M059J (cell line): Measurements from ENCODE around the gene KRTAP6-3. TPM values are rescaled to one million over a fixed set of nuclear protein-coding genes. Genes with fewer than 3 reads are reported as not detected.

Source experiments
- DNase-seq: peaks from one replicate; pipeline ENCODE4 v3.0.0-alpha.2; 2012; ENCODE audit warnings: low read depth
- total RNA-seq: library from RNA; depleted of rRNA; stranded (reverse); fragments of >200 nt; shearing (Covaris generic); gene quantifications from 2 replicates; pipeline ENCODE4 v1.2.3, GENCODE V29; 2014; rRNA removed

The KRTAP6-3 gene, protein sequence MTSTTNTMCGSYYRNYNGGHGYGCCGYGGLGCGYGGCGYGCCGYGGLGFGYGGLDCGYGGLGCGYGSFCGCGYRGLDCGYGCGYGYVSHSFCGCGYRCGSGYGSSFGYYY
- not detected in 2 replicates for total RNA-seq

DNA sequence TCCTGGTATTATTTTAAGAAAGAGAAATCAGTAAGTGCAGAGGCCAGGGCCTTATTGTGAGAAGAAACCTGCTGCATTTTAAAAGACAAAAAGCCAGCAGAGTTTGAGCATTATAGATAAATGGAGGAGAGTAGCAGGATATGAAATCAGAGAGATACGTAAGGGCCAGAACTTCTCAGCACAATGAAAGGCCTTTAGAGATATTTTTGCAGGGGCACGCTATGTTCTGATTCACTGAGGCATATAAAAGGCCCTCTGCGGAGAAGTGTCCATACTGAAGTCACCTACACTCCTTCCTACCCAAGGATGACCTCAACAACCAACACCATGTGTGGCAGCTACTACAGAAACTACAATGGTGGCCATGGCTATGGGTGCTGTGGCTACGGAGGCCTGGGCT, at the start of gene KRTAP6-3:
KRTAP6-3 (plus strand) TSS at position 301 of the 400 bp plus-strand sequence; CDS start at position 307, 6 bp downstream.
- no peak for DNase-seq

DNA sequence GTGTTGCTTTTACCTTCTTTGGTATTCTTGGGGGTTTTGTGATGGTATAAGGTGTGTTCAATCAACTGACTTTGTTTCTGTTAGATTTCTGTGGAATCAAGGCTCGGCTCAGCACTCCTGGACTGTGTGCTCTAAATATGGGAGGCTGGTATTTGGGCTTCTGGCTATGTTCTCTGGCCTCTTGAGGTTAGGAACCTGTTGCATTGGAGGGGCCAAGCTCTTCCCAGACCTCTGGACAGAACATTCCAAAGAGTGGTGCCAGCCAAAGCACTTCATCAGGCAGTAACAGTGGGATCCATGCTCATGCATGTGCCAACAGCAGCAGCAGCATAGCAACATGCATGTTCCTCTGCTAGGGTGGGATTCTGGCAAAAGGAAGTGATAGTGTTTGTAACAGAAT, 39.5 kb upstream of the KRTAP6-3 start:
- DNase-seq, result no peak

DNA sequence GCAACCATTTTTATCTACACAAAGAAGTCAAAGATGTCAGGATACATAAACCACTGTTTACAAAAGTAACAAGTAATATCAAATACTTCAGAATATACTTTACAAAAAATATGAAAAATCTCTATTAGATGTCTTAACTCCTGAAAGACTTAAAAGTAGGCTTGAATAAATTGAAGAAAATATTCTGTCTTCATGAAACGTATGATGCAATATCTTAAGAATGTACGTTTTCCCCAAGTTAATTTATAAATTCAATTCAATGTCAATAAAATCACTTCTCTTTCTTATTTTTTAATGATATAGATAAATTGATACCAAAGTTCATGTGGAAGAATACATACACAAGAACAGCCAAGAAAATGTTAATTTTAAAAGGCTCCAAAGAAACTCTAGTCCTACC, 37.1 kb upstream of the KRTAP6-3 start:
- no peak for DNase-seq

DNA sequence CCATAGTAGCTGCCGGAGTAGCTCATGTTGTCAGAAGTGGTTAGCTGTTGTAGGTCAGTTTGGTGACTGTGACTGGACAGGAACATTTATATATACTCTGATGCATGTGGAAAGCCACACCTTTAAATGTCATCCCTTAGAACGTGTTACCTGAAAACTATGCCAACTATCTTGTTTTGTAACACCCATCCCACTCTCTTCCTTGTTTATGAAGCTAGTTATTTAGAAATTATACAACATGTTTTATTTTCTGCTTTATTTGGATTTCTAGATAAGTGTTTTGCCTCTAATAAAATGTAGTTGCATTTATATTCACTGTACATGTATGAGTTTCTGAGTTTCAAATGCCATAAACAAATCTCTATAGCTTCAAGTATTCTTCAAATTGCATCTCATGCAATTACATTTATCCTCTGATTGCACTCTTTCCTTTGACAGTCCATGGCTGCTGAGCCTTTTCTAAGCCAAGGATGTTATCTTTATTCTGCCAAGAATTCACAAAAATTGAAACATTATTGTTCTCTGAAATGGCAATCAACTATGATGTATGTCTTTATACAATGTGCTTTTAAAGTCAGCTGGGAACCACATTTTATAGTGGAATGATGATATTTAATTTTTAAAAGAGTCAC, 30.9 kb upstream of the KRTAP6-3 start, which contains the start of gene KRTAP19-7:
KRTAP19-7 (minus strand) TSS at position 51 of the 632 bp plus-strand sequence; CDS start at position 26, 25 bp downstream.
- DNase-seq, result no peak

DNA sequence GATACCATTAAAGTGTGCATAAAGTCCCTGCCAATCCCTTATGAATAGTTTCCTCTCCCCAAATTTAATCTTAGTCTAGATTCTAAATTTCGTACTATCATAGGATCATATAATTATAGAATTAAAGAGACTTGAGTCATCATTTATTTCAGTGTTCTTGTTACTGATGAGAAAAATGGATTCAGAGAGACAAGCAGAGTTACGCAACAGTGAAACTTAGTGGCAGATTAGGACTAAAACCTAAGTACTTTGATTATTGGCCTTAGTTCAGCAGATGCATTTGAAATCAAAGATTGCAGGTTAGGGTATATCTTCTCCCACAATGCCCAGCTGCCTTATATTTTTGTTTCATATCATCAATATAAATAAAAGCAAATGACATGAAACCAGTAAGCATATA, 30.3 kb upstream of the KRTAP6-3 start:
- no peak for DNase-seq

DNA sequence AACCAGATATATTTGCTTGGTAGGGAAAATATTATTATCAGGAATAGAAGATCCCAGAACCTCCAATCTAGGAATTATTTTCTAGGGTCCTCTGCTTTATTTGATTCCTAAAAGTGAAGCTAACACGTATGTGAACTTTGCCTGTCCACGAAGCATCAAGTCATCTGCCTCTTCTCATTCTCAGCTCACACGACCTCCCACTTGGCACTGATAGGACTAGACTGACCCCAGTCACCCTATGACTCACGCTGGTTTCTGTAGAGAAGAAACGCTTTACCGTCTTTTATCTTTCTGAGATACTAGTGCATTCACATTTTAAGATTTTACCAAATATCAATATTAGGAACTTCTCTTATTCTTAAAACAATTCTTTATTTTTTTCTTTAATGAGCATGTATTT, 29.2 kb upstream of the KRTAP6-3 start:
- DNase-seq, result no peak

DNA sequence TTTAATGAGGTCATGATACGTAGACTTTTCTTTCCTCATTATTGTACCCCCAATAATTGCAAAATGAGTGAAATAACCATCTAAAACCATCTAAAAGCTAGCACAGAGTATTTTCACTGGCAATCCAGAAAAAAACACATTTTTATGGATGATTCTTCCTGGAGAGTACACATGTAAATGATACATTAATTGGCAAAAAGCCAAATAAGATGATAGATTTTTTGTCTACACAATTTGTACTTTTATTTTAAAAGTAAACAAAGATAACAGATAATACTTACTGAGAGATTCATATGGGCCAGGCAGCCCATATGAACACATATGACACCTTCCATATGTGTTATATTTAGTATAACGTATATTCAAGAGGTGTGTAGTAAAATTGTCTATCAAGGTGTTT, 28.6 kb upstream of the KRTAP6-3 start:
- no peak for DNase-seq

DNA sequence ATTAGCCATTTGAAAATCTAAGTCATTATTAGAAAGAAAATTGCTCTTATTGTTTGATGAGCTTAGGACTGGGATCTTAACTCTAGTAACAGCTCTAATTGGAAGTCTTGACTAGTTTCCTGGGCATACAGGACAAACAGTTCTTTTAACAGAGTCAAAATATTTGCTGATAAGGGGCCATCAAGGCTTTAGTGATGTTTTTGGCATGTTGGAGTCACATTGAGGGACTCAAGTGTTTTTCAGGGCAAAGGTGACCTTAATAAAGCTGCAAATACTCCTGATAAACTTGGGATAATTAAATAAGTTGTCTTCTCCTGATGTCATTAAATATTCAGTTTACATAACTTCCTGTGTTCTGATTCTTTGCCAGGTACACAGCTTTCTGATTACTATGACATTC, 24.6 kb upstream of the KRTAP6-3 start:
- no peak for DNase-seq

DNA sequence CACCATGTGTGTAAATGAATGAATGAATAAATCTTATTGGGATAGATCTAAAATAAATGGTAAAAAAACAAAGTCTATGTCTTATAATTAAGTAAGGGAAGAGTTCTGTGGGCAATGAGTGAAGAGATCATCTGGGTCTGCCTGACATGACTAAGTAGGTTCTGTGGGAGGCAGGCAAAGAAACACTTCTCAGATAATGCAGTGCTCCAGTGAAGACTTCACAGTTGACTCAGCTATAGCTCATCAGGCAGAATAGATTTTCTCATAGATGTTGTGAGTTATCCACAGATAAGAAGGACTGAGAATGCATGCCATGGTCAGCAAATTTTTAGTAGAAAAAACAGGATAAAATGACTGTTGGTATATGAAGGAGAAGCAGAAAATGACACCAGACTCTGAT, 14.5 kb upstream of the KRTAP6-3 start:
- DNase-seq, result no peak

DNA sequence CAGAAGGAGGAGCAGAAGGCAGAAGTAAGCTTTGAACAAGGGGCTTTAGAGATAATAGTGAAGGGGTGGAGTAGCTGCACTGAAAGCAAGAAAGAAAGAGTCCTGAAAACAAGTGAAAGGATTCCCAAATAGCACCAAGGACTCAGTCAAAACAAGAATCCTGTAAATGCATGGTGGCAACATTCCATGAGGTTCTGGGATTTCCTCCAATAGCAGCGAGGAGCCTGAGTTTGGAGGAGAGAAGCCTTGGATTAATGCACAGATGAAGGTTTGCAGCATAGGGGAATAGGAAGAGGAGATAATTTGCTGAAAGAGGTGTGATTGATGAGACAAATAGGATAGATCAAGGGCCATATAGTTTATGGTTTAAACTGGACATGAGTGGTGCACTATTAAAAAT, 12.9 kb upstream of the KRTAP6-3 start:
- no peak for DNase-seq

DNA sequence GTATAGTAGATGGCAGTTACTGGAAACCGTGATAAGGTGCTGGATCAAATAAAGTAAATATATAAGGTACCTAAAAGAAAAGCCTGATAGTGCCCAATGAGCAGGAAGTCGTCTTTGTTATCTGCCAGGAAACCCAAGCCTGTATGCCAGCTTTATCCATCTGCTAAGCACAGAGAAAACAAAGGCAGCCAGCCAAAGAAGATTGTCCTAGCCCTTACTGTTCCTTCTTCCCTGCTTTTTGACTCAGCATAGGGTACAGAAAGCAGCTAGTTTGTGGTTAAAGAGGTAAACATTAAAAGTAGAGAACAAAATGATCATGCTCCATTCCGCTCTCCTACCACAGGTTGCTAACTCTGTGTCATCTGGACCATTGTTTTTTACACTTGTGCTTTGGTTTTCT, 12.1 kb upstream of the KRTAP6-3 start:
- no peak for DNase-seq

DNA sequence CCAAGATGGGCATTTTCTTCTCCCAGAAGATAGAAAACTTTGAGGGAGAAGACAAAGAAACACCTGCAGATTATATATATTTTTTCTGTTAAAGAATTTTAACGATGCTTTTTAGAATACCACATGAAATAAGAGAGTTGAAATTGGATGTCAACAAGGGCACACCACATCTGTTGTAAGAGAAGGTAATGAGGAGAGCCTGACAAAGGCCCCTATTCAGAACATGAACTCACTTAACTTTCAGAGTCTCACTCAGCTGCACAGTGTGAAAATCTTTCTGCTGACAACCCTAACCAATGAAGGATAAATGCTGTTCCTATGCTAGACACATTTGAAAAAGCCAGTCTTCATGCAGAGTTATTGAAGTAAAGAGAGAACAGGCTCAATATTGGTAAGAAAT, 9.4 kb upstream of the KRTAP6-3 start:
- DNase-seq, result no peak

DNA sequence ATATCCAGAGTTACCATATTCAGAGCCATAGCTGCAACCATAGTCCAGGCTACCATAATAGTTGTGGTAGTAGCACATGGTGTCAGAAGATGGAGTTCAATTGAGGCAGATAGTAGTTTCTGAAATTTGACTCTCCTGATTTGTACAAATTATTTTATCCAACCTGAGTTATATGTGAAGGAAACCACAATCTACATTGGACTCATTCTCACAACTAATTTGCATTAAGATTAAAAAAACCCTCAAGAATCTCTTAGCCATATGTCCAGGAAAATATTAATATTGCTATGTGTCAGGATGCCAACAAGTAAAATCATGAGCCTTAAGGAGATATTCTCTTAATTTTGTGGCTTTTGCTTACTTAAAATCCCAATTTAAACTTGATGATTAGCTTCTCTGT, 1.9 kb upstream of the KRTAP6-3 start, which contains the start of gene KRTAP22-2:
KRTAP22-2 (minus strand) TSS at position 101 of the 400 bp plus-strand sequence.
- no peak for DNase-seq

DNA sequence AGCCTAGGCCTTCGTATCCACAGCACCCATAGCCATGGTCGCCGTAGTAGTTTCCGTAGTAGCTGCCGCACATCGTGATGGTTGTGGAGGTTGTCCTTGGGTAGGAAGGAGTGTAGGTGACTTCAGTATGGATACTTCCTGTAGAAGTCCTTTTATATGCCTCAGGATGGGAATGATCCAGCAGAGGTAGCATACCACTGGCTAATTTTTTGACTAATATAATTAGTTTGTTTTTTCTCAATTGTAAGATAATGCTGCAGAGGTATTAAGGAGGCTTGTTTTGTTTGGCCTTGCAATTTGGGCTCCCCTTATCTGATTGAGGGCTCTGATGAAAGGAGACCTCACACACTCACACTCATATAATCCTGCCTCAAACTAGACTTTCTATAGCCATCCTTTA, 6.6 kb downstream of the KRTAP6-3 start, which contains the start of gene KRTAP6-2:
KRTAP6-2 (minus strand) TSS at position 101 of the 400 bp plus-strand sequence; CDS start at position 73, 28 bp downstream.
- no peak for DNase-seq

DNA sequence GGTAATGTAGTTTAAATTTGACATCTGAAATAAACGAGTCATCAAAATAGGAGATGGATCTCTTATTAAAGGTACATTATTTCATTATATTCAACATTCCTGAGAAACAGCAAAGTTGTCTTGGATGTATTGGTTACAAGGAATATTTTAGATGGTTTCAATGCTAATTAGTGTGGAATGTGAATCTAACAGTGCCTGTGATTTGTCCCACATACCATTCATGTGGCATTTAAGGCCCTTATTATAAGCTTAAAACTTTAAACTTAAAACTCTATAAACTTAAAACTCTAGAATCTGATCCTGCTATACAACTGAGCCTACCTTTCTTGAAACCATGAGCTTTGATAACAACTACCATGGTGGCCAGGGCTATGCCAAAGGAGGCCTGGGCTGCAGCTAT, 8.5 kb downstream of the KRTAP6-3 start, which contains the start of gene KRTAP22-1:
KRTAP22-1 (plus strand) TSS at position 301 of the 400 bp plus-strand sequence.
- no peak for DNase-seq

DNA sequence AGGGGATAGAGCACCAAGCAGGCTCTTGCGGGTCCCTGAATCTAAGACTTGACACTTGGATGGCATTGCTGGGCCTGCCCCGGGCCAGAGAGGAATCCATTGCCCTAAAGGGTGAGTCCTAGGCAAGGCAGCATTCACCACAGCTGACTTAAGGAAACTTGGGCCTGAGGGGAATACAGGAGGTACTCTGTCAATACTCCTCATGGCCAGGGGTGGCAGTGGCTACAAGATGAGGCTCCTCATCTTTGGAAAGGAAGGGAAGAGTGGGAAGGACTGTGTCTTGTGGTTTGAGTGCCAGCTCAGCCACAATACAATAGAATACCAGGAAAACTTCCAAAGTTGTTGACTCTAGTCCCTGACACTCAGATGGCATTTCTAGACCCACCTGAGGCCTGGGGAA, 13.7 kb downstream of the KRTAP6-3 start:
- no peak for DNase-seq

DNA sequence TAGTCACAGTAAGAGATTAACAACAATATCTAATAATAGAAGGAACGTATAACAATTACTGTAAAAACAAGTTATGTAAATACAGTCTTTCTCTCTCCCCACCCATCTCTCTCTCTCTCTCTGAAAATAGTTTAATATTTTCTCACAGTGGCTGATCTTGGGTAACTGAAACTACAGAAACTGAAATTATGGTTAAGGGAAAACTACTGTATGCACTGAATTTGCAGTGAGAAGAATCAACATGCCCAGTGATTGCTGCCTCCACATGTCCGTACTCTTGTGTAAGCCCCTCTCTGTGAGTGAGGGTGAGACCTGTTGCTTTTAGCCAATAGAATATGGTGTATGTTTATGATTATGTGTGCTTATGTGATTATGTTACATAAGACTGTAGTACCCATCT, 19.9 kb downstream of the KRTAP6-3 start:
- no peak for DNase-seq

DNA sequence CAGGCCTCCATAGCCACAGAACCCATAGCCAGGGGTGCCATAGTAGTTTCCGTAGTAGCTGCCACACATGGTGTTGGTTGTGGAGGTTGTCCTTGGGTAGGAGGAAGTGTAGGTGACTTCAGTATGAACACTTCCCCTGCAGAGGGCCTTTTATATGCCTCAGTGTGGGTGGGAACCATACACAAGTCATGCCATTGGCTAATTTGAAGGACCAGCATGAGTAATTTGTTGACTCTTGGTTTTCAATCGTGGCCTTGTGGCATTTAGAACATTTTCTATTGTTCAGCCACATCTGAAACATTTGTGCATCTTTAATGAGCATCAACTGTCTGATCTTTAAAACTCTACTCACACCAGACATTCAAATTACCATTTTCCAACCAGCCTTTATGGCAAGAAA, 21.6 kb downstream of the KRTAP6-3 start, which contains the start of gene KRTAP6-1:
KRTAP6-1 (minus strand) TSS at position 95 of the 400 bp plus-strand sequence; CDS start at position 69, 26 bp downstream.
- DNase-seq, result no peak

DNA sequence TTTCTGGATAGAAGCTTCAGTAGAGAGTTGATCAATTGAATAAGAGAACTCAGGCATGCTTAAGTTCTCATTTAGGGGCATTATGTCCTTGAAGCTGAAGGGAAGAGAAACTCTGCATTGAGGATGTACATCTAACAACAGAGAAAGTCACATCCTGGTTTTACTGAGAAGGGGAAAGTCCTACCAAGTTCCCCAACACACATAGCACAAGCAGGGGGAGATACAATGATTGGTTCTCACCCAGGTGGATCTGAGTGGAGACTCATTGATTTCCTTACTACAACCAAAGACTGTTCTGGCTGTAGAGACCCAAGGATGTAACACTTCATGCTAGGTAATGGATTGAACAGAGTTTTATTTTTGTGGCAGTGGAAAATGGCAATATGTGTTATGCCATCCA, 23.0 kb downstream of the KRTAP6-3 start:
- no peak for DNase-seq

DNA sequence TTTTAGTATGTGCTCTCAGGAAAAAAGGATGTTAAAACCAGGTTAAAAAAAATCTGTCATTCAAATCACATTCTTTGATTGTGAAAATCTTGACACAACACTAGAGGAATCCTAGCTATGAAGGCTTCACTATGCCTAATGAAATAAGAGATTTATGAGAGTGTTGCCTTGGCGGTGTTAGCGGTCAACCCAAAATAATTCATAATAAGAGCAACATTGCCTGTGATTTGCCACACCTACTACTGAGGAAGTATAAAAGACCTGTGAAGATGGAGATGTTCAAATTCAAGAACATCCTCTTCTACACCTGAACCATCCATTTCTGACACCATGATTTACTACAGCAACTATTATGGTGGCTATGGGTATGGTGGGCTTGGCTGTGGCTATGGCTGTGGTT, 23.9 kb downstream of the KRTAP6-3 start, which contains the start of gene KRTAP20-1:
KRTAP20-1 (plus strand) TSS at position 301 of the 400 bp plus-strand sequence; CDS start at position 331, 30 bp downstream.
- no peak for DNase-seq

DNA sequence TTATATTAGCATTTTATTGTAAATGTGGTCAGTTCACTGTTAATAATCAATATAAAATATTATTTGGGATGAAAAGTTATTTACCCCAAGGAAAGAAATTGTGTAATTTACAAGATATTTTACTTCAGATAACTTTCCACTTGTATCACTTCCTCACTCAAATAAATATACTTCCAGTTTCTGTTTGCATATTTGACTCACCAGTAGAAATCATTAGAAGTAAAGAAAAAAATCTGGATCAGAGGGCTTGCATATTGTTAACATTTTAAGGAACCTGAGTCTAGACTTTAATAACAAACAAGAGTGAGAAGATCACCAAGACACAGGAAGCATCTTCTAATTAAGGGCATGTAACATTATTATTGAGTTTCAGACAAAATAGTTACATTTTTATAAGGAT, 27.8 kb downstream of the KRTAP6-3 start:
- DNase-seq, result no peak

DNA sequence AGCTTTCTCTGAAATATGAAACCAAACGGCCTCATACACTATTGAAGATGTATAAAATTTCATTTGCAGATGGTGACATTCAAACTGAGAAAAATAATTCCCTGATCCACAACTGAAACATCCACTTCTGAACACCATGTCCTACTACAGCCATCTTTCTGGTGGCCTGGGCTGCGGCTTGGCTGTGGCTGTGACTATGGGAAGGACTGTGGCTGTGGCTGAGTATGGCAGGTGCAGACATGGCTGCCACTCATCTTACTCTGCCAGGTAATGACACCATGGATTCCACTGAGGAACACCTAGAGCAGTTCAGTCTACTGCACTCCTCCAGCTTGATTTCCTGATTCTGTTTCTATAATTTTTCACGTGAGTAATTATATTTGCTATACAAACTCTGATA, 28.3 kb downstream of the KRTAP6-3 start, which contains the start of gene KRTAP20-4:
KRTAP20-4 (plus strand) TSS at position 106 of the 400 bp plus-strand sequence.
- no peak for DNase-seq

DNA sequence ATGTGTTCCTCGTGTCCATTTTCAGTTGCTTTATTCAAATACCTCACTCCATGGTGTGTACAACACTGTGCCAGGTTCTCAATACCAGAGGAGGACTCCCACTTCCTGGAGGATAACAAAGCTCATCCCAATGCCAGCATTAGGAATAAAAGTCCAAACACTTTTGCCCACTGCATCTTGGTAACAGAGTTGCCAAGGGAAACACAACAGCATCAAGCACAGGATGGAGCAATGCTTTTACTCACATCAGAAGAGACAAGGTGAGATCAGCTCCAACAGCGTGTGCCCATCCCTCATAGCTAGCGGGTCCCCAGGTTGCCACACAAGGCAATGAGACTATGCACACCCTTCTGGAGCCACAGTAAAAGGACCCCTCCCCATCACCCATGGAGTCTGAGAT, 31.1 kb downstream of the KRTAP6-3 start:
- no peak for DNase-seq
